ENCODE data around the gene MALAT1. TPM values are rescaled to one million over a fixed set of nuclear protein-coding genes. Genes with fewer than 3 reads are reported as not detected.
A peak's percentile ranks its signal among the peaks of the same experiment; 100 is the strongest.
"Not testable (repeated sequence)": the region's sequence is repeated elsewhere in the genome, so short reads cannot be mapped to it uniquely, and the experiment has no call there.

The MALAT1 gene
- total and polyA plus RNA-seq, 2 donors, result 682 to 3,158 TPM

- Histone ChIP-seq H3K27ac (ENCODE audit: low read depth in 1 of 2, low read length in 1 of 2) (no peak overlapping the region), H3K36me3 (ENCODE audit: control insufficient read depth in 2 of 2, insufficient read depth in 2 of 2, low read length in 1 of 2) (no peaks in the 10 kb centered on the region), H3K4me1 (ENCODE audit: control insufficient read depth in 2 of 2, insufficient read depth in 2 of 2, low read length in 2 of 2) (peaks cover 0 to 9% of the 10 kb centered on the region in 2 donors), H3K4me3 (ENCODE audit: low read length in 2 of 2) (no peak overlapping the region), H3K27me3 (ENCODE audit: control insufficient read depth in 2 of 2, insufficient read depth in 1 of 2, low read length in 1 of 2) (no peaks in the 10 kb centered on the region), H3K9me3 (ENCODE audit: control insufficient read depth in 2 of 2, insufficient read depth in 1 of 2, low read length in 1 of 2) (no peaks in the 10 kb centered on the region)
- WGBS, result 94% methylated on average over 7 of the region's 7 CpGs
- no peak for DNase-seq (ENCODE audit: low read depth in 6 of 9, low spot score in 9 of 9)
These were observed 39.3 kb upstream of the MALAT1 start for GRCh38 chr11:65459552-65459951.

- 98% methylated on average over 18 of the region's 18 CpGs for WGBS
These were observed 33.4 kb upstream of the MALAT1 start for GRCh38 chr11:65465471-65465870.

GRCh38 chr11:65467306-65467705, 31.5 kb upstream of the MALAT1 start:
- 97% methylated on average over 6 of the region's 6 CpGs for WGBS
- H3K4me1 ChIP-seq (ENCODE audit: control insufficient read depth in 2 of 2, insufficient read depth in 2 of 2, low read length in 2 of 2), result peaks cover 12 to 16% of the 10 kb centered on the region in 2 donors
- DNase-seq (ENCODE audit: low read depth in 6 of 9, low spot score in 9 of 9); H3K27ac ChIP-seq (ENCODE audit: low read depth in 1 of 2, low read length in 1 of 2); H3K36me3 ChIP-seq (ENCODE audit: control insufficient read depth in 2 of 2, insufficient read depth in 2 of 2, low read length in 1 of 2); H3K4me3 ChIP-seq (ENCODE audit: low read length in 2 of 2); H3K27me3 ChIP-seq (ENCODE audit: control insufficient read depth in 2 of 2, insufficient read depth in 1 of 2, low read length in 1 of 2); H3K9me3 ChIP-seq (ENCODE audit: control insufficient read depth in 2 of 2, insufficient read depth in 1 of 2, low read length in 1 of 2): not testable (repeated sequence)

More at GRCh38 chr11:65465471-65465870, 33.4 kb upstream of the MALAT1 start:
- H3K27ac ChIP-seq (ENCODE audit: low read depth in 1 of 2, low read length in 1 of 2); H3K9me3 ChIP-seq (ENCODE audit: control insufficient read depth in 2 of 2, insufficient read depth in 1 of 2, low read length in 1 of 2); H3K27me3 ChIP-seq (ENCODE audit: control insufficient read depth in 2 of 2, insufficient read depth in 1 of 2, low read length in 1 of 2); H3K4me1 ChIP-seq (ENCODE audit: control insufficient read depth in 2 of 2, insufficient read depth in 2 of 2, low read length in 2 of 2); DNase-seq (ENCODE audit: low read depth in 6 of 9, low spot score in 9 of 9); H3K4me3 ChIP-seq (ENCODE audit: low read length in 2 of 2); H3K36me3 ChIP-seq (ENCODE audit: control insufficient read depth in 2 of 2, insufficient read depth in 2 of 2, low read length in 1 of 2): not testable (repeated sequence)

GRCh38 chr11:65468874-65469333, 29.9 kb upstream of the MALAT1 start:
- no peaks in the 10 kb centered on the region for H3K36me3 ChIP-seq (ENCODE audit: control insufficient read depth in 2 of 2, insufficient read depth in 2 of 2, low read length in 1 of 2)
- 31% methylated on average over 3 of the region's 3 CpGs for WGBS
- no peak overlapping the region for H3K27ac ChIP-seq (ENCODE audit: low read depth in 1 of 2, low read length in 1 of 2)
- H3K27me3 ChIP-seq (ENCODE audit: control insufficient read depth in 2 of 2, insufficient read depth in 1 of 2, low read length in 1 of 2), result no peaks in the 10 kb centered on the region
- H3K9me3 ChIP-seq (ENCODE audit: control insufficient read depth in 2 of 2, insufficient read depth in 1 of 2, low read length in 1 of 2), result peaks cover 0 to 6% of the 10 kb centered on the region in 2 donors
- H3K4me1 ChIP-seq (ENCODE audit: control insufficient read depth in 2 of 2, insufficient read depth in 2 of 2, low read length in 2 of 2), result peaks cover 13 to 20% of the 10 kb centered on the region in 2 donors
- no peak overlapping the region for H3K4me3 ChIP-seq (ENCODE audit: low read length in 2 of 2)
- DNase-seq (ENCODE audit: low read depth in 6 of 9, low spot score in 9 of 9), result peak in 1 of 9 donors; percentile 62

- Histone ChIP-seq H3K27me3 (ENCODE audit: control insufficient read depth in 2 of 2, insufficient read depth in 1 of 2, low read length in 1 of 2) (no peaks in the 10 kb centered on the region), H3K9me3 (ENCODE audit: control insufficient read depth in 2 of 2, insufficient read depth in 1 of 2, low read length in 1 of 2) (peaks cover 0 to 6% of the 10 kb centered on the region in 2 donors), H3K36me3 (ENCODE audit: control insufficient read depth in 2 of 2, insufficient read depth in 2 of 2, low read length in 1 of 2) (no peaks in the 10 kb centered on the region), H3K27ac (ENCODE audit: low read depth in 1 of 2, low read length in 1 of 2) (no peak overlapping the region), H3K4me1 (ENCODE audit: control insufficient read depth in 2 of 2, insufficient read depth in 2 of 2, low read length in 2 of 2) (peaks cover 13 to 20% of the 10 kb centered on the region in 2 donors), H3K4me3 (ENCODE audit: low read length in 2 of 2) (no peak overlapping the region)
- no peak for DNase-seq (ENCODE audit: low read depth in 6 of 9, low spot score in 9 of 9)
- 97% methylated on average over 8 of the region's 8 CpGs for WGBS
These were observed 28.3 kb upstream of the MALAT1 start for GRCh38 chr11:65470433-65471049.

- H3K36me3 ChIP-seq (ENCODE audit: control insufficient read depth in 2 of 2, insufficient read depth in 2 of 2, low read length in 1 of 2), result no peaks in the 10 kb centered on the region
- no peaks in the 10 kb centered on the region for H3K27me3 ChIP-seq (ENCODE audit: control insufficient read depth in 2 of 2, insufficient read depth in 1 of 2, low read length in 1 of 2)
- H3K27ac ChIP-seq (ENCODE audit: low read depth in 1 of 2, low read length in 1 of 2), result peak overlapping the region; percentile 70 to 71
- 74% methylated on average over 8 of the region's 8 CpGs for WGBS
- H3K4me1 ChIP-seq (ENCODE audit: control insufficient read depth in 2 of 2, insufficient read depth in 2 of 2, low read length in 2 of 2), result peaks cover 17 to 25% of the 10 kb centered on the region in 2 donors
- DNase-seq (ENCODE audit: low read depth in 6 of 9, low spot score in 9 of 9), result peak in 1 of 9 donors; percentile 53
- H3K4me3 ChIP-seq (ENCODE audit: low read length in 2 of 2), result peak overlapping the region in 1 of 2 donors; percentile 12
- peaks cover 0 to 6% of the 10 kb centered on the region in 2 donors for H3K9me3 ChIP-seq (ENCODE audit: control insufficient read depth in 2 of 2, insufficient read depth in 1 of 2, low read length in 1 of 2)
These were observed 27.4 kb upstream of the MALAT1 start for GRCh38 chr11:65471447-65471891.

- Histone ChIP-seq H3K4me1 (ENCODE audit: control insufficient read depth in 2 of 2, insufficient read depth in 2 of 2, low read length in 2 of 2) (peaks cover 20 to 31% of the 10 kb centered on the region in 2 donors), H3K27ac (ENCODE audit: low read depth in 1 of 2, low read length in 1 of 2) (peak overlapping the region; percentile 70 to 71)
- not testable (repeated sequence) for H3K36me3 ChIP-seq (ENCODE audit: control insufficient read depth in 2 of 2, insufficient read depth in 2 of 2, low read length in 1 of 2); DNase-seq (ENCODE audit: low read depth in 6 of 9, low spot score in 9 of 9); H3K4me3 ChIP-seq (ENCODE audit: low read length in 2 of 2); H3K9me3 ChIP-seq (ENCODE audit: control insufficient read depth in 2 of 2, insufficient read depth in 1 of 2, low read length in 1 of 2); H3K27me3 ChIP-seq (ENCODE audit: control insufficient read depth in 2 of 2, insufficient read depth in 1 of 2, low read length in 1 of 2)
- WGBS, result 90% methylated on average over 14 of the region's 14 CpGs
These were observed 26.1 kb upstream of the MALAT1 start for GRCh38 chr11:65472588-65473277.

GRCh38 chr11:65473278-65473860, 25.5 kb upstream of the MALAT1 start:
- Histone ChIP-seq H3K27me3 (ENCODE audit: control insufficient read depth in 2 of 2, insufficient read depth in 1 of 2, low read length in 1 of 2) (no peaks in the 10 kb centered on the region), H3K4me3 (ENCODE audit: low read length in 2 of 2) (no peak overlapping the region), H3K27ac (ENCODE audit: low read depth in 1 of 2, low read length in 1 of 2) (no peak overlapping the region), H3K36me3 (ENCODE audit: control insufficient read depth in 2 of 2, insufficient read depth in 2 of 2, low read length in 1 of 2) (no peaks in the 10 kb centered on the region), H3K9me3 (ENCODE audit: control insufficient read depth in 2 of 2, insufficient read depth in 1 of 2, low read length in 1 of 2) (peaks cover 0 to 6% of the 10 kb centered on the region in 2 donors), H3K4me1 (ENCODE audit: control insufficient read depth in 2 of 2, insufficient read depth in 2 of 2, low read length in 2 of 2) (peaks cover 20 to 36% of the 10 kb centered on the region in 2 donors)
- 98% methylated on average over 7 of the region's 7 CpGs for WGBS
- no peak for DNase-seq (ENCODE audit: low read depth in 6 of 9, low spot score in 9 of 9)

GRCh38 chr11:65474864-65475263, 24.0 kb upstream of the MALAT1 start:
- Histone ChIP-seq H3K27me3 (ENCODE audit: control insufficient read depth in 2 of 2, insufficient read depth in 1 of 2, low read length in 1 of 2) (no peaks in the 10 kb centered on the region), H3K9me3 (ENCODE audit: control insufficient read depth in 2 of 2, insufficient read depth in 1 of 2, low read length in 1 of 2) (peaks cover 0 to 6% of the 10 kb centered on the region in 2 donors), H3K27ac (ENCODE audit: low read depth in 1 of 2, low read length in 1 of 2) (no peak overlapping the region), H3K4me1 (ENCODE audit: control insufficient read depth in 2 of 2, insufficient read depth in 2 of 2, low read length in 2 of 2) (peaks cover 20 to 46% of the 10 kb centered on the region in 2 donors), H3K36me3 (ENCODE audit: control insufficient read depth in 2 of 2, insufficient read depth in 2 of 2, low read length in 1 of 2) (no peaks in the 10 kb centered on the region), H3K4me3 (ENCODE audit: low read length in 2 of 2) (no peak overlapping the region)
- WGBS, result 98% methylated on average over 3 of the region's 3 CpGs
- no peak for DNase-seq (ENCODE audit: low read depth in 6 of 9, low spot score in 9 of 9)
